HepG2 (cell line): ENCODE measurements around the gene LGALS9. TPM values are rescaled to one million over a fixed set of nuclear protein-coding genes. Genes with fewer than 3 reads are reported as not detected.

Experiments
- SKI ChIP-seq: fragments of 450-650 bp; IDR thresholded peaks from one replicate; pipeline ENCODE4 v1.6.1; 2018; ENCODE audit warnings: mild to moderate bottlenecking; ENCODE audit not compliant: partially characterized antibody
- ZNF207 ChIP-seq: fragments of 450-650 bp; IDR thresholded peaks from 2 replicates; pipeline ENCODE4 v1.6.1; 2016; ENCODE audit warnings: antibody characterized with exemption, borderline replicate concordance
- polyA plus RNA-seq, 8 experiments: library from polyadenylated mRNA; depleted of rRNA in 3 of 8; stranded (reverse) in 7 of 8; unstranded in 1 of 8; fragments of >200 nt; fragmentation: Illumina TruSeq in 4 of 8; extraction: Trizol in 4 of 8; gene quantifications; 2 replicates each; pipeline versions ENCODE4 v1.2.1 to v1.2.3, GENCODE V29; 2011 to 2016; ENCODE audit warnings: low read depth in 4 of 8, missing spikeins in 1 of 8, mixed read lengths in 1 of 8; ENCODE audit not compliant: insufficient read depth in 1 of 8
- total RNA-seq, 5 experiments: library from RNA; depleted of rRNA; stranded (reverse); fragments of >200 nt; fragmentation: Illumina TruSeq; extraction: Trizol; gene quantifications; 2 replicates each; pipeline ENCODE4 v1.2.3, GENCODE V29; 2016; ENCODE audit warnings: low read depth in 1 of 5
- TF ChIP-seq, protein P1 (sequence below): sonication (generic); formaldehyde crosslinking; IDR thresholded peaks from 2 replicates; pipeline ENCODE4 v1.5.0; 2020; ENCODE audit warnings: mild to moderate bottlenecking, low read depth, missing genetic modification reagents, borderline replicate concordance
- TF ChIP-seq, protein P2 (sequence below): sonication (generic); formaldehyde crosslinking; IDR thresholded peaks from 2 replicates; pipeline ENCODE4 v1.4.0; 2020; ENCODE audit warnings: missing genetic modification reagents, borderline replicate concordance
- TF ChIP-seq, protein P3 (sequence below): sonication (generic); formaldehyde crosslinking; IDR thresholded peaks from 2 replicates; pipeline ENCODE4 v1.4.0; 2020; ENCODE audit warnings: missing genetic modification reagents, mild to moderate bottlenecking, borderline replicate concordance
- TF ChIP-seq, protein P4 (sequence below): sonication (generic); formaldehyde crosslinking; conservative IDR thresholded peaks from 2 replicates; pipeline ENCODE4 v1.4.0; 2020; ENCODE audit warnings: mild to moderate bottlenecking, missing genetic modification reagents, moderate library complexity

LGALS9 gene
- total and polyA plus RNA-seq, 2 of the 13 experiments (the other 11 are each of a cell fraction or from before 2014, with no cell fraction given): 0.40 to 1.4 TPM

DNA sequence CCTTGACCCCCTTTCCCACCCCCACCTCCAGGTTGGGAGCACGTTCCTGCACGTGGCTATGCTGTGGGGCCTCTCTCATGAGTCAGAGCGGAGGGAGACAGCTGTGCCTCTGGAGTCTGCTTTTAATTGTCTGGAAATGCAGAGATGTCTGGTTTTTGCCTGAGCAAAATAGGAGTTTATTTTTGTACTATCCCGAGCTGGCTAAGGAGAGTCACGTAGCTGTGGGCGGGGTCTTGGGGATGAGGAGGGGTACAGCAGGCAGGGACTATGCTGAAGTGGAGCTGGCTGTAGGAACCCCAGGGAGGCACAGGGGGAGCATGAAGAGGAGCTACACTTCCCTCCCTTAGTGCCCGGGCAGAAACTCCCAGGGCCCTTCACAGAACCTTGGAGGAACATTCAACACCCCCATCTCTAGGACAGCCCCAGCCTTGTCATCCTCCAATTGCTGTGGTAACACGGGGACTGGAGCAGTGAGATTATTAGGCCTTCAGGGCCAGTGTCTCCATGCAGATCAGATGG, 44.7 kb upstream of the LGALS9 start (continued):
- TF ChIP-seq, protein P1, sequence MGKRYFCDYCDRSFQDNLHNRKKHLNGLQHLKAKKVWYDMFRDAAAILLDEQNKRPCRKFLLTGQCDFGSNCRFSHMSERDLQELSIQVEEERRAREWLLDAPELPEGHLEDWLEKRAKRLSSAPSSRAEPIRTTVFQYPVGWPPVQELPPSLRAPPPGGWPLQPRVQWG (CRISPR knock-in tag): no peak
- TF ChIP-seq, protein P2, sequence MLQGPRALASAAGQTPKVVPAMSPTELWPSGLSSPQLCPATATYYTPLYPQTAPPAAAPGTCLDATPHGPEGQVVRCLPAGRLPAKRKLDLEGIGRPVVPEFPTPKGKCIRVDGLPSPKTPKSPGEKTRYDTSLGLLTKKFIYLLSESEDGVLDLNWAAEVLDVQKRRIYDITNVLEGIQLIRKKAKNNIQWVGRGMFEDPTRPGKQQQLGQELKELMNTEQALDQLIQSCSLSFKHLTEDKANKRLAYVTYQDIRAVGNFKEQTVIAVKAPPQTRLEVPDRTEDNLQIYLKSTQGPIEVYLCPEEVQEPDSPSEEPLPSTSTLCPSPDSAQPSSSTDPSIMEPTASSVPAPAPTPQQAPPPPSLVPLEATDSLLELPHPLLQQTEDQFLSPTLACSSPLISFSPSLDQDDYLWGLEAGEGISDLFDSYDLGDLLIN: no peak
- TF ChIP-seq ZNF207: no peak
- TF ChIP-seq, protein P3, sequence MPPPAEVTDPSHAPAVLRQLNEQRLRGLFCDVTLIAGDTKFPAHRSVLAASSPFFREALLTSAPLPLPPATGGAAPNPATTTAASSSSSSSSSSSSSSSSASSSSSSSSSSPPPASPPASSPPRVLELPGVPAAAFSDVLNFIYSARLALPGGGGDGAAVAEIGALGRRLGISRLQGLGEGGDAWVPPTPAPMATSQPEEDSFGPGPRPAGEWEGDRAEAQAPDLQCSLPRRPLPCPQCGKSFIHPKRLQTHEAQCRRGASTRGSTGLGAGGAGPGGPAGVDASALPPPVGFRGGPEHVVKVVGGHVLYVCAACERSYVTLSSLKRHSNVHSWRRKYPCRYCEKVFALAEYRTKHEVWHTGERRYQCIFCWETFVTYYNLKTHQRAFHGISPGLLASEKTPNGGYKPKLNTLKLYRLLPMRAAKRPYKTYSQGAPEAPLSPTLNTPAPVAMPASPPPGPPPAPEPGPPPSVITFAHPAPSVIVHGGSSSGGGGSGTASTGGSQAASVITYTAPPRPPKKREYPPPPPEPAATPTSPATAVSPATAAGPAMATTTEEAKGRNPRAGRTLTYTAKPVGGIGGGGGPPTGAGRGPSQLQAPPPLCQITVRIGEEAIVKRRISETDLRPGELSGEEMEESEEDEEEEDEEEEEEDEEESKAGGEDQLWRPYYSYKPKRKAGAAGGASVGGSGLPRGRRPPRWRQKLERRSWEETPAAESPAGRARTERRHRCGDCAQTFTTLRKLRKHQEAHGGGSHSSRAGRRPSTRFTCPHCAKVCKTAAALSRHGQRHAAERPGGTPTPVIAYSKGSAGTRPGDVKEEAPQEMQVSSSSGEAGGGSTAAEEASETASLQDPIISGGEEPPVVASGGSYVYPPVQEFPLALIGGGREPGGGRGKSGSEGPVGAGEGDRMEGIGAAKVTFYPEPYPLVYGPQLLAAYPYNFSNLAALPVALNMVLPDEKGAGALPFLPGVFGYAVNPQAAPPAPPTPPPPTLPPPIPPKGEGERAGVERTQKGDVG: no peak
- no peak for TF ChIP-seq SKI
- TF ChIP-seq, protein P4, sequence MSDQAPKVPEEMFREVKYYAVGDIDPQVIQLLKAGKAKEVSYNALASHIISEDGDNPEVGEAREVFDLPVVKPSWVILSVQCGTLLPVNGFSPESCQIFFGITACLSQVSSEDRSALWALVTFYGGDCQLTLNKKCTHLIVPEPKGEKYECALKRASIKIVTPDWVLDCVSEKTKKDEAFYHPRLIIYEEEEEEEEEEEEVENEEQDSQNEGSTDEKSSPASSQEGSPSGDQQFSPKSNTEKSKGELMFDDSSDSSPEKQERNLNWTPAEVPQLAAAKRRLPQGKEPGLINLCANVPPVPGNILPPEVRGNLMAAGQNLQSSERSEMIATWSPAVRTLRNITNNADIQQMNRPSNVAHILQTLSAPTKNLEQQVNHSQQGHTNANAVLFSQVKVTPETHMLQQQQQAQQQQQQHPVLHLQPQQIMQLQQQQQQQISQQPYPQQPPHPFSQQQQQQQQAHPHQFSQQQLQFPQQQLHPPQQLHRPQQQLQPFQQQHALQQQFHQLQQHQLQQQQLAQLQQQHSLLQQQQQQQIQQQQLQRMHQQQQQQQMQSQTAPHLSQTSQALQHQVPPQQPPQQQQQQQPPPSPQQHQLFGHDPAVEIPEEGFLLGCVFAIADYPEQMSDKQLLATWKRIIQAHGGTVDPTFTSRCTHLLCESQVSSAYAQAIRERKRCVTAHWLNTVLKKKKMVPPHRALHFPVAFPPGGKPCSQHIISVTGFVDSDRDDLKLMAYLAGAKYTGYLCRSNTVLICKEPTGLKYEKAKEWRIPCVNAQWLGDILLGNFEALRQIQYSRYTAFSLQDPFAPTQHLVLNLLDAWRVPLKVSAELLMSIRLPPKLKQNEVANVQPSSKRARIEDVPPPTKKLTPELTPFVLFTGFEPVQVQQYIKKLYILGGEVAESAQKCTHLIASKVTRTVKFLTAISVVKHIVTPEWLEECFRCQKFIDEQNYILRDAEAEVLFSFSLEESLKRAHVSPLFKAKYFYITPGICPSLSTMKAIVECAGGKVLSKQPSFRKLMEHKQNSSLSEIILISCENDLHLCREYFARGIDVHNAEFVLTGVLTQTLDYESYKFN (CRISPR knock-in tag): no peak
